ENCODE results near the gene ASB9. TPM values are rescaled to one million over a fixed set of nuclear protein-coding genes. Genes with fewer than 3 reads are reported as not detected.

The ASB9 gene
- total and polyA plus RNA-seq, 9 of the 15 experiments (the other 6 are each of a cell fraction or from before 2014, with no cell fraction given) = 0.27 to 1.7 (median 0.96) TPM

- in situ Hi-C loops (cut with MboI) (loop anchor here (10.0 kb wide), 1 partner anchor 1200 kb away; no protein-coding TSS in a partner anchor), intact Hi-C loops (cut with micrococcal nuclease) (loop anchor here (10.0 kb wide), 1 partner anchor 280 kb away; no protein-coding TSS in a partner anchor)
- DNase-seq (ENCODE audit: extremely low read depth in 1 of 4, low spot score in 3 of 4) (no peak), ATAC-seq (no peak), FAIRE-seq (no peak)
- Histone ChIP-seq H2AFZ (ENCODE audit: low read depth, low read length) (no peak overlapping the region), H3K9me3 (replicated peaks; ENCODE audit: control insufficient read depth, insufficient read depth, low read depth, low read length) (no peaks in the 10 kb centered on the region), H3K4me2 (ENCODE audit: insufficient read depth, low read length) (no peak overlapping the region), H3K4me1 (replicated peaks in 1 of 2; ENCODE audit: control insufficient read depth in 2 of 2, insufficient read depth in 2 of 2, low read length in 2 of 2) (no peaks in the 10 kb centered on the region), H3K4me3 (no peak overlapping the region), H3K36me3 (ENCODE audit: control insufficient read depth, insufficient read depth, low read length) (no peaks in the 10 kb centered on the region), H3K27me3 (ENCODE audit: control insufficient read depth in 2 of 2, insufficient read depth in 2 of 2, low read length in 2 of 2) (no peaks in the 10 kb centered on the region; a peak in 1 of 5 replicates), H4K20me1 (replicated peaks; ENCODE audit: control insufficient read depth, insufficient read depth, low read length) (no peaks in the 10 kb centered on the region), H3K27ac (ENCODE audit: extremely low read depth, low read depth, low read length) (no peak overlapping the region), H3K9ac (ENCODE audit: insufficient read depth in 1 of 2, low read depth in 2 of 2, low read length in 2 of 2) (no peak overlapping the region), H3K79me2 (ENCODE audit: control insufficient read depth, insufficient read depth, low read length) (no peaks in the 10 kb centered on the region), H3K9me1 (ENCODE audit: control insufficient read depth, insufficient read depth, low read length) (no peaks in the 10 kb centered on the region)
- ChIA-PET CTCF (ENCODE audit: low intra/inter-chr PET ratio) (no interaction called here), POLR2A (no interaction called here)
- 0% methylated on average over 5 of the region's 5 CpGs for WGBS (ENCODE audit: insufficient coverage, low coverage, missing lambda C conversion rate)
- no TSS peak for BruUV-seq (replicated peaks)
- TF ChIP-seq E2F8 (IDR thresholded peaks at IDR 0.05; ENCODE audit: low read depth, partially characterized antibody) (no peak), GTF2A2 (tag; IDR thresholded peaks at IDR 0.05) (no peak), HSF4 (CRISPR knock-in tag; IDR thresholded peaks at IDR 0.05; ENCODE audit: borderline replicate concordance) (no peak), GMEB1 (CRISPR knock-in tag; IDR thresholded peaks at IDR 0.05) (no peak), PPARD (CRISPR knock-in tag; IDR thresholded peaks at IDR 0.05) (no peak), CHD4 (IDR thresholded peaks at IDR 0.05; ENCODE audit: insufficient read depth, insufficient replicate concordance, low read depth, low read length, poor library complexity, severe bottlenecking) (no peak), AFF1 (IDR thresholded peaks at IDR 0.05; ENCODE audit: low read depth in 1 of 2, partially characterized antibody in 2 of 2) (no peak), RCOR1 (IDR thresholded peaks at IDR 0.05; ENCODE audit: borderline replicate concordance in 1 of 2, low read depth in 2 of 2, low read length in 2 of 2) (no peak), SMAD2 (IDR thresholded peaks at IDR 0.05; ENCODE audit: low read depth, low read length) (no peak), HES1 (IDR thresholded peaks at IDR 0.05; ENCODE audit: low read depth) (no peak), TOE1 (IDR thresholded peaks at IDR 0.05; ENCODE audit: borderline replicate concordance) (no peak), TOE1 (CRISPR knock-in tag; IDR thresholded peaks at IDR 0.05; ENCODE audit: borderline replicate concordance, low read depth) (no peak), GABPB2 (CRISPR knock-in tag; conservative IDR thresholded peaks at IDR 0.05) (no peak)
These were observed 25.5 kb downstream of the ASB9 start for GRCh38 chrX:15244421-15244820.

All from K562 (cell line).